Prostate gland (tissue), 2 donors: ENCODE measurements around the gene NSUN3. TPM values are rescaled to one million over a fixed set of nuclear protein-coding genes. Genes with fewer than 3 reads are reported as not detected.

Experiments used
- DNase-seq: peaks from one replicate; pipeline ENCODE4 v3.0.0-alpha.2; 2019; ENCODE audit warnings: low spot score
- H3K27ac ChIP-seq, 2 donors: fragments of 200-600 bp; sonication (generic); 2 replicates each; pipeline ENCODE4 v1.5.1; 2017 to 2019
- H3K27me3 ChIP-seq: fragments of 200-600 bp; sonication (generic); replicated peaks from 2 replicates; pipeline ENCODE4 v1.5.1; 2019; ENCODE audit not compliant: insufficient read depth
- H3K36me3 ChIP-seq, 2 donors: fragments of 200-600 bp; sonication (generic); 1 replicate in 1 of 2; 2 replicates in 1 of 2; pipeline versions ENCODE4 v1.5.1 to v1.8.1; 2017 to 2019
- H3K4me1 ChIP-seq: fragments of 200-600 bp; sonication (generic); replicated peaks from 2 replicates; pipeline ENCODE4 v1.5.1; 2019
- H3K4me3 ChIP-seq, 2 donors: fragments of 200-600 bp; sonication (generic); 2 replicates each; pipeline ENCODE4 v1.5.1; 2017 to 2019
- H3K9me3 ChIP-seq: fragments of 200-600 bp; sonication (generic); 2 replicates; pipeline ENCODE4 v1.5.1; 2017
- POLR2A ChIP-seq: fragments of 450-650 bp; IDR thresholded peaks from one replicate; pipeline ENCODE4 v1.6.1; 2016; ENCODE audit warnings: antibody characterized with exemption, mild to moderate bottlenecking
- POLR2AphosphoS5 ChIP-seq: sonication (generic); formaldehyde crosslinking; IDR thresholded peaks from one replicate; pipeline ENCODE4 v1.6.1; 2017; ENCODE audit warnings: antibody characterized with exemption
- WGBS: methylation state at CpG from one replicate; pipeline ENCODE4 v1.1.5; 2018; 5-methylcytosine and 5-hydroxymethylcytosine counted together
- intact Hi-C: fragments of 100-400 bp; cut with DNase I; formaldehyde crosslinking; loops from one replicate; pipeline ENCODE4 v1.14.2; 2022
- total RNA-seq, 2 donors: library from RNA; depleted of rRNA; stranded (reverse); fragments of >200 nt; gene quantifications; one replicate each; pipeline ENCODE4 v1.1.0, GENCODE V29; 2016
- TF ChIP-seq, protein P1 (sequence below), 4 experiments: fragments of 200-600 bp in 2 of 4; fragments of 450-650 bp in 2 of 4; sonication (generic) in 2 of 4; IDR thresholded peaks; 1 replicate in 3 of 4; 2 replicates in 1 of 4; pipeline ENCODE4 v1.5.1; 2016 to 2019; ENCODE audit warnings: antibody characterized with exemption in 4 of 4, mild to moderate bottlenecking in 2 of 4, moderate library complexity in 2 of 4

NSUN3 gene
- total RNA-seq, 2 donors from 2014 or later: 9.2 to 12.2 TPM

DNA sequence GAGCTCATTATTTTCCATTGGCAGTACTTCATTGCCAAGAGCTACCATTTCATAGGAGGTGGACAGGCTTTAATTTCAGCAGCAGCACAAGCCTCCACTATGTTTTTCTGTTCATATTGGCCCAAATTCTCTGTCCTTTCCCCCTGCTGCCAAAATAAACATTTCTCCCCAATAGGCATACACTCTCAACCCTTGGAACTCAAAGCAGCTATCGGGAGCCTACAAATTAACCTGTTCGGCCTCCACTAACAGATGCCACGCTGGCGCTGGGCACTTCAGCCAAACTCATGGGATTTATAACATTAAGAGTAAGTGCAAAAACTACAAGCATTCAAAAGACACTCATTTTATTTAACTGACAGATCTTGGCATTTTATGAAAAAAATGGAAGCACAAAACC, 95.7 kb downstream of the NSUN3 start:
- no peaks in the 10 kb centered on the region for H3K4me1 ChIP-seq
- WGBS: 70% methylated on average over 4 of the region's 4 CpGs

DNA sequence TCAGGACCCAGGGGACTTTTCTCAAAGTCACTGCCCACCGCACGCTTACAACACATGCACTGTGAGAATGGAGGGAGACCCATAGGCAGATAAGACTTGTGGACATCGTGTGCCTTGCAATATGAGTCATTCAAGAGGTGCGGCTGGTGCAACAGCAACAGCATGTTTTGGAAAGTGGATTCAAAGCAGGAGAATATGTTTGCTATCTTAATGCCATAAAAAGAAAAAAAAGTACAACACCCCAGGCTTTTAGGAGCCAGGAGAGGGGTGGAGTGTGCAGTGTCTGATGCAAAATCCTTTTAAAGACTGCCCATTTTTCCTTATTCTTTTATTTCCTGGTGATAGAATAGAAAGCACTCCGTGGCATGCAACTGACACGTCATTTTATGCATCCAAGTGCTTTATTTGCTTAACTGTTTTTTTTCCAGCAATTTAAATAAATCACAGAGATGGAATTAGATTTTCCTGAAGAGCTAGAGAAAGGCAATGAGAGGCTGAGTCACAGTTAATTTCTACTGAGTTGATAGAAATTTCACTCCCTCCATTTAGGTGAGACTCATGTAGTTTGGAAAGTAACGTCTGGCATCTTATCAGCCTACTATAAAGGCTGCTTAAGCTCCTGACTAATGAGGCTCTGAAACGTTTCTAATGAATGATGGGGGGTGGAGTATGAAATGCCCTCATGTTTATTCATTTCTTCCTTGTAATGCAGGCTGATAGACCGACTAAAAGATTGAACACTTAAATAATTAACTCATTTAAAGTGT, 96.4 kb downstream of the NSUN3 start:
- H3K27ac ChIP-seq: no peak overlapping the region
- H3K4me1 ChIP-seq: no peaks in the 10 kb centered on the region
- no peak overlapping the region for H3K4me3 ChIP-seq
- no peak for DNase-seq
- H3K27me3 ChIP-seq: no peaks in the 10 kb centered on the region
- 42% methylated on average over 9 of the region's 9 CpGs for WGBS
- H3K36me3 ChIP-seq: no peaks in the 10 kb centered on the region
- no peak for TF ChIP-seq POLR2A
- TF ChIP-seq, protein P1, sequence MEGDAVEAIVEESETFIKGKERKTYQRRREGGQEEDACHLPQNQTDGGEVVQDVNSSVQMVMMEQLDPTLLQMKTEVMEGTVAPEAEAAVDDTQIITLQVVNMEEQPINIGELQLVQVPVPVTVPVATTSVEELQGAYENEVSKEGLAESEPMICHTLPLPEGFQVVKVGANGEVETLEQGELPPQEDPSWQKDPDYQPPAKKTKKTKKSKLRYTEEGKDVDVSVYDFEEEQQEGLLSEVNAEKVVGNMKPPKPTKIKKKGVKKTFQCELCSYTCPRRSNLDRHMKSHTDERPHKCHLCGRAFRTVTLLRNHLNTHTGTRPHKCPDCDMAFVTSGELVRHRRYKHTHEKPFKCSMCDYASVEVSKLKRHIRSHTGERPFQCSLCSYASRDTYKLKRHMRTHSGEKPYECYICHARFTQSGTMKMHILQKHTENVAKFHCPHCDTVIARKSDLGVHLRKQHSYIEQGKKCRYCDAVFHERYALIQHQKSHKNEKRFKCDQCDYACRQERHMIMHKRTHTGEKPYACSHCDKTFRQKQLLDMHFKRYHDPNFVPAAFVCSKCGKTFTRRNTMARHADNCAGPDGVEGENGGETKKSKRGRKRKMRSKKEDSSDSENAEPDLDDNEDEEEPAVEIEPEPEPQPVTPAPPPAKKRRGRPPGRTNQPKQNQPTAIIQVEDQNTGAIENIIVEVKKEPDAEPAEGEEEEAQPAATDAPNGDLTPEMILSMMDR (IDR thresholded peaks at IDR 0.05): no peak
- H3K9me3 ChIP-seq: no peaks in the 10 kb centered on the region
- intact Hi-C loops: no loop called here

More for the DNA sequence above, 95.7 kb downstream of the NSUN3 start:
- Histone ChIP-seq H3K4me3 (no peak overlapping the region), H3K9me3 (no peaks in the 10 kb centered on the region), H3K27me3 (no peaks in the 10 kb centered on the region), H3K36me3 (no peaks in the 10 kb centered on the region), H3K27ac (no peak overlapping the region)
- TF ChIP-seq POLR2A: no peak
- intact Hi-C loops: no loop called here
- no peak for DNase-seq

DNA sequence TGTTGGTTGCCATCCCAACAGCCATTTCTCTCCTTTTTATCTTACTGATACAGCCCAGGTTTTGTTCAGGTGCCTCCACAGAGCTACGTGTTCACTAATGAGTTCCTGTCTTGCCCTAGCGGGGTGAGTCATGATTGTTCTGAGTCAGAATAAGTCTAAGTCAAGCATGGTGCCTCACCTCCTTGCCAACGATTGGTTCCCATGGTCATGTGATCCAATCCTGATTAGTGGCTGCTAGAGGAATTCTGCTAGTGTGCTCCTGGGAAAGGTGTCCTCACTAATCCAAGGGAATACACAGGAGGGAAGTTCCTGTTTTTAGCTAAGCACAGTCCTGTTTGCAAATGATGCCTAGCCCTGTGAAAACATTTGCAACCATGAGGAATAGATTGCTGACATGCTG, 99.8 kb downstream of the NSUN3 start:
- Histone ChIP-seq H3K4me1 (no peaks in the 10 kb centered on the region), H3K36me3 (no peaks in the 10 kb centered on the region), H3K4me3 (no peak overlapping the region), H3K27ac (no peak overlapping the region), H3K27me3 (no peaks in the 10 kb centered on the region), H3K9me3 (no peaks in the 10 kb centered on the region)
- intact Hi-C loops: no loop called here
- 92% methylated on average over 3 of the region's 3 CpGs for WGBS
- no peak for DNase-seq
- TF ChIP-seq, protein P1 (IDR thresholded peaks at IDR 0.05): no peak

DNA sequence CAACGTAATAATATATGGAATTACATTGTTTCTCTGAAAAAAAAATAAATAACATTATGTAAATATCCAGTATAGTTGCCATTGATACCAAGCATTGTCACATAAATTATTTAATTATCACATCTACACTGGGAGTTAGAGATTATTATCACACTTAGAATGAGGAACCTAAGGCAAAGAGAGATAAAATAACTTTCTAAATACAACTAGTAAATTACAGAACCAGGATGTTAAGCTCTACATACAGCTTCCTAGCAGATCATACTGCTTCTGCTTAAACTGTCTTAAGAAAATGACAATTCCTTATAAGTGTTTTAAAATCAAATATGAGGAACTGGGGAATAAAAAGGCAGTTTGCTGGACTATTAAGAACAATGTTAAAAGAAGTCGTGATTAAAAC, 104.5 kb downstream of the NSUN3 start:
- TF ChIP-seq POLR2AphosphoS5 (no peak), POLR2A (no peak)
- TF ChIP-seq, protein P1 (IDR thresholded peaks at IDR 0.05): no peak
- WGBS: 77% methylated on average over 2 of the region's 2 CpGs
- no peaks in the 10 kb centered on the region for H3K9me3 ChIP-seq
- DNase-seq: no peak
- H3K4me1 ChIP-seq: no peaks in the 10 kb centered on the region
- H3K4me3 ChIP-seq: no peak overlapping the region
- no peak overlapping the region for H3K27ac ChIP-seq
- no peaks in the 10 kb centered on the region for H3K36me3 ChIP-seq
- H3K27me3 ChIP-seq: no peaks in the 10 kb centered on the region
- intact Hi-C loops: no loop called here

DNA sequence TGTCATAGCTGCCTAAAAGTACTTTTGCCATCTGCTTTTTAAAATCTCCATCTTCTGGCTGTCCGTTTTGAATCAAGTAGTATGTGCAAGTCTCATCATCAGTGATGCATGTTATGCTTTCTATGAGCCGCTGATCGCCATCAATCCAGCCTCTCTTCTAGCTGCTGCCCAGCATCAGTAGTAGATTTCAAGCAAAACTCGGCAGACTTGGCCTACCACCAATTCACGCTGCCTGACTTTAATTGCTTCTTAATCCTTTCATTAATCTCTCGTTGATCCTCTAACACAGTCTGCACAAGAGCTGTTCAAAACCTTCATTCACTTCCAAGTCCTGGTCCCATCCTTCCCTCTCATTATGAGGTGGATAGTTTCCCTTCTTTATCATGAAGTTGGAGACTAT, 104.9 kb downstream of the NSUN3 start:
- Histone ChIP-seq H3K27me3 (no peaks in the 10 kb centered on the region), H3K4me3 (no peak overlapping the region), H3K36me3 (no peaks in the 10 kb centered on the region), H3K4me1 (no peaks in the 10 kb centered on the region), H3K9me3 (no peaks in the 10 kb centered on the region), H3K27ac (no peak overlapping the region)
- no peak for DNase-seq
- 59% methylated on average over 6 of the region's 6 CpGs for WGBS
- intact Hi-C loops: no loop called here
- TF ChIP-seq POLR2AphosphoS5 (no peak), POLR2A (no peak)
- TF ChIP-seq, protein P1 (IDR thresholded peaks at IDR 0.05): no peak
